HG02840 (cell line): ENCODE results near the gene TRIM6.
"Not testable (repeated sequence)": the region's sequence is repeated elsewhere in the genome, so short reads cannot be mapped to it uniquely, and the experiment has no call there.

Source experiments
- ATAC-seq: cut with Tn5 transposase; IDR thresholded peaks from one replicate; pipeline ENCODE4 v1.9.1; 2021; ENCODE audit warnings: mild to moderate bottlenecking, moderate library complexity, moderate number of reproducible peaks; ENCODE audit not compliant: unreplicated experiment, low FRiP score

The TRIM6 gene

DNA sequence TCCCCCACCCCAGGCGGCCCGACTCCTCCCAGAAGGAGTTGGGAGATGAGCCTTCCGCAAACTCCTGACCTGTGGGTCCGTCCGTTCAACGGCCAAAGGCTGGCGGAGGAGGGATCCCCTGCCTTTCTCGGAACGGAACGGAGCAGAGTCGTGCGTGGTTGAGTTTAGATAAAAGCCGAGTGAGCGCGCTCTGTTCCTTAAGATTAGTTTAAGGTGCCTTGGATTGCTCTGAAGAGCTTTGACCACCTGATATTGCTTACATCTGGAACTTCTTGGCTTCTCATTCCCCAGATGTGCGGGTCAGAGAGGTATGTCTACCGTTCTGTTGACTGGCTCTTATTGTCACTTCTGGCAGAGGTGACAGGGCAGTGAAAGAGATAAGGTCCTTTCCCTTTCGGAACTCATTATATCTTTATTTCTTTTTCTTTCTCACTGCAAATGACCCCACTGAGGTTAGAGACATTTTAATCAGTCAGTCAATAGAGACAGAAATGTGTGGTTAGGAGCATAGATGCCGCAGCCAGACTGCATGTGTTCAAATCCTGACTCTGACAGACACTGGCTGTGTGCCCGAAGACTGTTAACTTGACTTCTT is at the start of gene TRIM6:
Gene TRIM6 (plus strand): TSS at position 31 of the 595 bp plus-strand sequence. CDS start 261 bp downstream, at position 292.
- ATAC-seq: peak; percentile 41

- peak; percentile 69 for ATAC-seq
Measured at GRCh38 chr11:5547982-5548381, 48.5 kb upstream of the TRIM6 start.

DNA sequence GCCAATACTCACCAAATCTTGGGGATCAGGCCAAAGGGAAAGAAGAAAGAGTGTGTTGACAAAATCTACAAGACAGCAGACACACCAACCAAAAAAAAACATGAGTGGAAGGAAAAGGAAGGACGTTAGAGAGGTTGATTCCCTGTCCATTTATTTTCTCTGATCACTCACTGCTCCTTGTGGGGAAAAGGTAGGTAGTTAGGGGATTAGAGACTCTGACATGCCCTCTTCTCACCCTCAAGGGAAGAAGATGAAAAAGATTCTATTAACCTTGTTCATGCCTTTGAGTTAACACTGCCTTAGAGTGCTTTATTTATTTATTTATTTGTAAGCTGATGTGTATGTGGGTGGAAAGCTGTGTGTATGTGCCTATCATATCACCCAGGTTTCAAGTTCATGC is 48.0 kb upstream of the TRIM6 start, which contains the start of gene OR52H1:
Gene OR52H1 (minus strand): TSS at position 101 of the 400 bp plus-strand sequence. CDS start 3,035 bp downstream, outside the sequence.
- ATAC-seq: no peak

DNA sequence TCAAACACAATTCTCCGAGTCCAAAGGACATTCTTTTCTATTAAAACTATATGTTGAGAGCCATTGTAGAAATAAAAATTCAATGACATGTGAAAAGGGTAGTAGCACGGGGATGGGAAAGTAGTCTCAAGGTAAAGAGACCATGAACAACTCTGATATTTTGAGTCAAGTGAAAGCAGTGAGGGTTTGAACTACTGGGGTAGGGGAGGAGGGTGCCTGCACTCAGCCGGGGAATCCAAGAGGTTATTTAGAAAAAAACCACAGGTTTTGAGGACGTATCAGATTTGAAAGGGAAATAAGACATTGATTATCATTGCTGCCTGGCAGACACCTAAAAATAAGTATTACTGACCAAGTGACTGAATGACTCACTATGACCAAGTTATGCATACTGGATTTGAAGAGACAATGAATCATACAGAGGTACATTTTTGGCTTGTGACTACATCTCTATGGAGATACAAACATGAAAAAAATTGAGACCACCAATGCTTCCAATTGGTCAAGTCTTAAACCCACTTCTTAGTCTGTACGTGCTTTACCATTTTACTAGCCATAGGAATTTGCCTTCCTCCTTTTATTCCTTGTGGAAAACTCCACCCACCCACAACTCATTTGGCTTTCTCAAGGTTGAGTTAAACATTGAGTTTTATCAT is 45.9 kb upstream of the TRIM6 start:
- ATAC-seq: no peak

GRCh38 chr11:5553343-5553742 is 43.1 kb upstream of the TRIM6 start:
- no peak for ATAC-seq

- ATAC-seq: no peak
Measured at GRCh38 chr11:5556596-5557188, 39.7 kb upstream of the TRIM6 start.

DNA sequence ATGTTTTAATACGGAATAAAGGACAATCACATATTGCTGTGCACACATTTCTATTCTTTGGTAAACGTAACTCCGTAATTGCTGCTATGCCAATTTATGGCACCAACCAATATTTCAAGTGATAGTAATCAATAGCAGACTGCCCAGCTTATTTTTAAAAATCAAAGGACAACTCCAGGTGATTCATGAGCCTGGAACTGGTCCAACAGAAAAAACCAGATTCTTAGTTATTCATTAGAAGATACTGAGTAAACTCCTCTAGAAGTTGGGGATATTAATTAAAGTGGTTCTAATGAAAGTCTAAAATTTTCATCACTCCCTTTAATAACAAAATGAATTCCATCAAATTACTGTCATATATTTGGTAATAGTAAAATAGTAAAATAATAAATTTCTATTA is 38.7 kb upstream of the TRIM6 start:
- no peak for ATAC-seq

GRCh38 chr11:5564259-5565019 is 32.0 kb upstream of the TRIM6 start:
- no peak for ATAC-seq

DNA sequence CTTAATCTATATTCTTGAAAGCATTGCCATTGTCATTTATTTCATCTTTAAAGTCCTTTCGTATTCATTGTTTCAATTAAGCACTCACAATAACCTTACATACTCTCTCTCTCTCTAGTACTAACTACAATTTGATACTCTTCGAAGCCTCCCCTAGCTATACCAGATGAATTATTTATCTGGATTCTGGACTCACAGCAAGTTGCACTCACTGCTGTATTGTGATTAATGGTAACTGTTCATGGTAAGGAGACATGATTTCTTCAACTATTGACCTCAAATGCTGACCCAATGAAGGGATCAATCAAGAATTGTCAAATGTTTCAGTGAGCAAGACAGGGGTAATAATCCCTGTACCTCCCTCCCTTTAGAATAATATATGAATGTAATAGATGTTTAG is 21.8 kb upstream of the TRIM6 start:
- ATAC-seq: no peak

GRCh38 chr11:5575152-5575551 is 21.3 kb upstream of the TRIM6 start:
- no peak for ATAC-seq

DNA sequence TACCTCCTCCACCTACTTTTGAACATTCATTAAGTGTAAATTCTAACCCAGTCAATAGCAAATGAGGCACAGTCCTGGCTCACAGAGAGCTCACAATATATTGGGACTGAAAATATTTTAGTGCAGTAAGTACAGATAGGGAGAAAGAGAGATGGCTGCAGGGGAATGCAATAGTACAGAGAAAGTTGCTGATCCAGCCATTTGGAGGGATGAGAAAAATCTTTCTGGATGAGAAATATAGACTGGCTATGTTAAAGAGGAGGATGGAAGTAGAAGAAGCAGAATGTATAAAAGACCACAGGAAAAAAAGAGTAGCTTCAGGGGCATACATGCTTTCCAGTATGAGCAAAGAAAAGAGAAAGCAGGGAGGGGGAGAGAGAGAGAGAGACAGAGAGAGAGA is 19.3 kb upstream of the TRIM6 start:
- ATAC-seq: no peak

DNA sequence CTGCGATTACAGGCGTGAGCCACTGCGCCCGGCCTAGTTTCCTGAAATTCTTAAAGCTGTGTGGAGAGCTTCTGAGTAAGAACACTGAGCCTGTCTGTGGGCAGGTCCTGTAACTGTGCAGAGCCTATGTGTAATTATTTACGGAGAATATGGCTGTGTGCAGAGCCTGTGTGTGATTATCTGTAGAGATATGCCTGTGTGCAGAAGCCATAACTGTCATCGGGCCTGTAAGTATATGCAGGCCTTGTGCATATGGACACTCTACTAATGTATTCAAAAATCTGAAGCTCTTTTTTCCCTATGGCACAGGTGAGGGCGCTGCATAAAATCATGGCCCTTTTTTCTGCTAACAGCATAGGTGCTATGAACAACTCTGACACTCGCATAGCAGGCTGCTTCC is 15.9 kb upstream of the TRIM6 start, which contains the start of gene OR52B6:
Gene OR52B6 (plus strand): TSS at position 301 of the 400 bp plus-strand sequence. CDS start 0 bp downstream, at position 301.
- no peak for ATAC-seq

- no peak for ATAC-seq
Measured at GRCh38 chr11:5581014-5581413, 15.4 kb upstream of the TRIM6 start.

DNA sequence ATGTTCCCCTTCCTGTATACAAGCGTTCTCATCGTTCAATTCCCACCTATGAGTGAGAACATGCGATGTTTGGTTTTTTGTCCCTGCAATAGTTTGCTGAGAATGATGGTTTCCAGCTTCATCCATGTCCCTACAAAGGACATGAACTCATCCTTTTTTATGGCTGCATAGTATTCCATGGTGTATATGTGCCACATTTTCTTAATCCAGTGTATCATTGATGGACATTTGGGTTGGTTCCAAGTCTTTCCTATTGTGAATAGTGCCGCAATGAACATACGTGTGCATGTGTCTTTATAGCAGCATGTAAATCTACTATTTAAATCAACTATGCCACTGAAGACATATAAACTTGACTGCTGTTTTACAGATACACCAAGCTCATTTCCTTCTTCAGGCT is 12.0 kb upstream of the TRIM6 start:
- ATAC-seq: not testable (repeated sequence)

GRCh38 chr11:5589906-5590305 is 6.5 kb upstream of the TRIM6 start:
- not testable (repeated sequence) for ATAC-seq

GRCh38 chr11:5591613-5592012 is 4.8 kb upstream of the TRIM6 start:
- no peak for ATAC-seq

DNA sequence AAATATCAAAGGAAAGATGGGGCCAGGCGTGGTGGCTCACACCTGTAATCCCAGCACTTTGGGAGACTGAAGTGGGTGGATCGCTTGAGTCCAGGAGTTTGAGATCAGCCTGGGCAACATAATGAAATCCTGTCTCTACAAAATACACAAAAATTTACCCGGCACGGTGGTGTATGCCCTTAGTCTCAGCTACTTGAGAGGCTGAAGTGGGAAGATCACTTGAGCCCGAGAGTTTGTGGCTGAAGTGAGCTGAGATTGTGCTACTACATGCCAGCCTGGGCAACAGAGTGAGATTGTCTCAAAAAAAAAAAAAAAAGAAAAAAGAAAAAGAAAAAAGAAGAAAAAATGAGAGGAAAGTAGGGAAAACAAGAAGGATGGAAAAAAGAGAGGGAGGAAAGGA is 3.8 kb upstream of the TRIM6 start:
- no peak for ATAC-seq

DNA sequence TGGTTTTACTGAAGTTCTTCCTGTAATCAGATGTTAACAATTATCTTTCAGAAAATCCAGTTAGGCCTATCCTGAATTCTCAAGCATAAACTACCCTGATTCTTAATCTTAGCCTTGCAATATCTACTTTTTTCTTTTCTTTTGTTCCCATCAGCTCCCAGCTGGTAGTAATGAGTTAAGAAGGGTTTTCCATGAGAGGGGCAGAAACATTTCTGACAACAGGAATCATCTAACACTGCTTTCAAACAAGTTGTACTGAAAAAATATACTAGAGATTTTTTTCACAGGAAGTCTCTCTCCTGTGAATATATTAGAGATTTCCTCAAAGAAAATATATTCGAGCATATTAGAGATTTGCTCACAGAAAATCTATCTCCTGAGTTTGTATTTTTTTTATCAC is 3.3 kb upstream of the TRIM6 start:
- no peak for ATAC-seq

DNA sequence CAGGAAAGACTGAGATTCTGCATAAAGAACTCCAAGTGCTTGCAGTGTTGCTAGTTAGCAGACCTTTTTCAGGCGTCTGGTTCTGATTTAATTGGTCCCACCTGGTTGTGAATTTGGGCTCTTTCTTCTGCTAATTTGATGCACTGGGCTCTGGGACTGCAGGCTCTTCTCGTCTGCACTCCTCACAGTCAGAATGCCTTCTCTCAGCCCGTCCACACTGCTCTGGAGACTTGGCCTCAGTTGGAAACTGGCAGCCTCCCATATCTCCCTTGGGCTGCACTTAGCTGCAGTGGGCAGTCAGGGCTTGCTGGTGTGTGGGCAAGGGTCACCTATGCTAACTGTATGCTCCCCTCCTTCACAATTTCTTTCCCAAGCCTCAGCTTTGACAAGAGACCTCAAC is 1.5 kb downstream of the TRIM6 start:
- ATAC-seq: no peak

- peak; percentile 83 for ATAC-seq
Measured at GRCh38 chr11:5600374-5600851, 4.0 kb downstream of the TRIM6 start.

- not testable (repeated sequence) for ATAC-seq
Measured at GRCh38 chr11:5602791-5603190, 6.4 kb downstream of the TRIM6 start.
